IMR-90 (cell line): ENCODE measurements around the gene IL1B. TPM values are rescaled to one million over a fixed set of nuclear protein-coding genes. Genes with fewer than 3 reads are reported as not detected.

Source experiments
- ATAC-seq: fragments of 200-7000 bp; cut with Tn5 transposase; 2 replicates; pipeline ENCODE4 v1.9.1; 2020; ENCODE audit warnings: low read depth, mild to moderate bottlenecking, moderate library complexity
- BruUV-seq: library from RNA; stranded (reverse); fragments of 400-500 nt; replicated peaks from 2 replicates; lab custom pipeline; 2021; lab: Mats Ljungman, UMichigan
- CTCF ChIA-PET: fragments of 300-600 bp; formaldehyde crosslinking; extraction: SDS; loops from one replicate; lab custom pipeline; 2021; ENCODE audit warnings: antibody characterized with exemption; lab: Yijun Ruan, JAX
- POLR2A ChIA-PET: fragments of 300-600 bp; sonication (Branson Sonifier 250); formaldehyde crosslinking; loops from one replicate; lab custom pipeline; 2022; ENCODE audit warnings: antibody characterized with exemption; ENCODE audit not compliant: unreplicated experiment; lab: Charles Lee
- DNase-seq: peaks from one replicate; pipeline ENCODE4 v3.0.0; 2013
- H2AFZ ChIP-seq: replicated peaks from 2 replicates; pipeline ENCODE3; 2013; ENCODE audit warnings: low read length, mild to moderate bottlenecking; ENCODE audit not compliant: poor library complexity
- H2AK5ac ChIP-seq: 2 replicates; pipeline ENCODE4 v1.6.1; 2013; ENCODE audit warnings: low read depth, low read length, inconsistent platforms
- H2AK9ac ChIP-seq: replicated peaks from 2 replicates; pipeline ENCODE3; 2013; ENCODE audit warnings: mild to moderate bottlenecking, low read depth, low read length, moderate library complexity; ENCODE audit not compliant: poor library complexity
- H2BK120ac ChIP-seq: 2 replicates; pipeline ENCODE4 v1.6.1; 2013; ENCODE audit warnings: low read depth, low read length, inconsistent platforms
- H2BK15ac ChIP-seq: 3 replicates; pipeline ENCODE4 v1.6.1; 2013; ENCODE audit warnings: low read depth, low read length, inconsistent platforms
- H2BK20ac ChIP-seq: 2 replicates; pipeline ENCODE4 v1.6.1; 2013; ENCODE audit warnings: low read depth, mild to moderate bottlenecking, inconsistent platforms, low read length, moderate library complexity
- H2BK5ac ChIP-seq: 2 replicates; pipeline ENCODE4 v1.6.1; 2013; ENCODE audit warnings: mild to moderate bottlenecking, low read depth, low read length, inconsistent platforms; ENCODE audit not compliant: poor library complexity, severe bottlenecking
- H3K14ac ChIP-seq: replicated peaks from 2 replicates; pipeline ENCODE4 v1.6.1; 2013; ENCODE audit warnings: low read depth, low read length, inconsistent platforms
- H3K18ac ChIP-seq: 2 replicates; pipeline ENCODE4 v1.6.1; 2013; ENCODE audit warnings: low read depth, low read length, control low read depth
- H3K23ac ChIP-seq: 2 replicates; pipeline ENCODE4 v1.6.1; 2013; ENCODE audit warnings: low read depth, low read length, inconsistent platforms
- H3K27ac ChIP-seq: 2 replicates; pipeline ENCODE4 v1.5.1; 2013; ENCODE audit warnings: mild to moderate bottlenecking, control low read depth, low read length; ENCODE audit not compliant: insufficient read depth
- H3K27me3 ChIP-seq: 2 replicates; pipeline ENCODE4 v1.6.1; 2013; ENCODE audit warnings: low read length; ENCODE audit not compliant: control insufficient read depth, insufficient read depth
- H3K36me3 ChIP-seq: 2 replicates; pipeline ENCODE4 v1.6.1; 2013; ENCODE audit warnings: low read length, mixed read lengths; ENCODE audit not compliant: control insufficient read depth, insufficient read depth
- H3K4ac ChIP-seq: 2 replicates; pipeline ENCODE4 v1.6.1; 2013; ENCODE audit warnings: low read depth, low read length, inconsistent platforms
- H3K4me1 ChIP-seq: 2 replicates; pipeline ENCODE4 v1.6.1; 2013; ENCODE audit warnings: low read length, mixed read lengths; ENCODE audit not compliant: control insufficient read depth, insufficient read depth
- H3K4me2 ChIP-seq: 2 replicates; pipeline ENCODE4 v1.6.1; 2013; ENCODE audit warnings: low read depth, mild to moderate bottlenecking, control low read depth, low read length, moderate library complexity
- H3K4me3 ChIP-seq: 2 replicates; pipeline ENCODE4 v1.5.1; 2013; ENCODE audit warnings: low read depth, mild to moderate bottlenecking, control low read depth, low read length, moderate library complexity; ENCODE audit not compliant: insufficient read depth
- H3K56ac ChIP-seq: 2 replicates; pipeline ENCODE4 v1.6.1; 2013; ENCODE audit warnings: low read length, inconsistent platforms; ENCODE audit not compliant: insufficient read depth; ENCODE audit errors: extremely low read depth
- H3K79me1 ChIP-seq, 2 experiments: 2 replicates each; pipeline ENCODE4 v1.6.1; 2013; ENCODE audit warnings: low read length in 2 of 2, inconsistent platforms in 1 of 2, low read depth in 1 of 2
- H3K9ac ChIP-seq: 2 replicates; pipeline ENCODE4 v1.6.1; 2013; ENCODE audit warnings: low read depth, low read length, control low read depth
- H3K9me1 ChIP-seq: 2 replicates; pipeline ENCODE4 v1.6.1; 2013; ENCODE audit warnings: low read length, inconsistent platforms; ENCODE audit not compliant: insufficient read depth
- H3K9me3 ChIP-seq: 2 replicates; pipeline ENCODE4 v1.6.1; 2013; ENCODE audit warnings: low read length; ENCODE audit not compliant: control insufficient read depth, insufficient read depth
- H4K20me1 ChIP-seq: 2 replicates; pipeline ENCODE4 v1.6.1; 2013; ENCODE audit warnings: low read length, inconsistent platforms; ENCODE audit not compliant: insufficient read depth
- H4K5ac ChIP-seq: 2 replicates; pipeline ENCODE4 v1.6.1; 2013; ENCODE audit warnings: mild to moderate bottlenecking, low read depth, low read length, control low read depth
- H4K8ac ChIP-seq, 2 experiments: 2 replicates each; pipeline ENCODE4 v1.6.1; 2013; ENCODE audit warnings: low read depth in 2 of 2, low read length in 2 of 2, control low read depth in 1 of 2, inconsistent platforms in 1 of 2
- H4K91ac ChIP-seq: 2 replicates; pipeline ENCODE4 v1.6.1; 2013; ENCODE audit warnings: low read depth, low read length, inconsistent platforms; ENCODE audit not compliant: insufficient read depth
- BHLHE40 ChIP-seq: fragments of 150-350 bp; IDR thresholded peaks from 2 replicates; pipeline ENCODE4 v1.6.1; 2016; ENCODE audit warnings: mild to moderate bottlenecking, low read depth, low read length
- CEBPB ChIP-seq: IDR thresholded peaks from 2 replicates; pipeline ENCODE4 v1.6.1; 2012; ENCODE audit warnings: low read depth, low read length, improper control_type of control experiment
- CHD1 ChIP-seq: IDR thresholded peaks from 2 replicates; pipeline ENCODE4 v1.6.1; 2012; ENCODE audit warnings: low read depth, low read length, improper control_type of control experiment
- FOS ChIP-seq: fragments of 150-350 bp; IDR thresholded peaks from 2 replicates; pipeline ENCODE4 v1.6.1; 2016; ENCODE audit warnings: low read depth, low read length
- MAFK ChIP-seq: IDR thresholded peaks from 2 replicates; pipeline ENCODE4 v1.6.1; 2012; ENCODE audit warnings: low read depth, low read length, improper control_type of control experiment
- MAZ ChIP-seq: IDR thresholded peaks from 2 replicates; pipeline ENCODE4 v1.6.1; 2012; ENCODE audit warnings: low read depth, mild to moderate bottlenecking, low read length, improper control_type of control experiment, moderate library complexity, borderline replicate concordance
- MXI1 ChIP-seq: IDR thresholded peaks from 2 replicates; pipeline ENCODE4 v1.6.1; 2012; ENCODE audit warnings: low read depth, mild to moderate bottlenecking, low read length, moderate library complexity, borderline replicate concordance
- NFE2L2 ChIP-seq: fragments of 150-350 bp; IDR thresholded peaks from 2 replicates; pipeline ENCODE4 v1.6.1; 2016; ENCODE audit warnings: low read depth, mild to moderate bottlenecking, low read length
- POLR2A ChIP-seq: IDR thresholded peaks from 2 replicates; pipeline ENCODE4 v1.6.1; 2012; ENCODE audit warnings: mild to moderate bottlenecking, low read depth, low read length
- RAD21 ChIP-seq: IDR thresholded peaks from 2 replicates; pipeline ENCODE4 v1.6.1; 2012; ENCODE audit warnings: low read length, improper control_type of control experiment
- RCOR1 ChIP-seq: IDR thresholded peaks from 2 replicates; pipeline ENCODE4 v1.6.1; 2012; ENCODE audit warnings: mild to moderate bottlenecking, low read length, improper control_type of control experiment; ENCODE audit not compliant: insufficient replicate concordance
- RFX5 ChIP-seq: IDR thresholded peaks from 2 replicates; pipeline ENCODE4 v1.8.0; 2012; ENCODE audit warnings: low read depth, mild to moderate bottlenecking, low read length, moderate library complexity
- SMC3 ChIP-seq: fragments of 150-350 bp; IDR thresholded peaks from 2 replicates; pipeline ENCODE4 v1.6.1; 2016; ENCODE audit warnings: low read depth, mild to moderate bottlenecking, antibody characterized with exemption, low read length, moderate library complexity
- WGBS, 2 experiments: methylation state at CpG; one replicate each; pipeline versions ENCODE4 v1.1.5 to v1.1.7; 2013; ENCODE audit warnings: missing lambda C conversion rate in 2 of 2; ENCODE audit not compliant: insufficient read length in 1 of 2; ENCODE audit errors: extremely low coverage in 2 of 2; 5-methylcytosine and 5-hydroxymethylcytosine counted together
- dilution Hi-C: fragments of 300-500 bp; cut with HindIII; formaldehyde crosslinking; loops from one replicate; pipeline ENCODE4 v1.14.3; 2018; ENCODE audit warnings: low sequenced_read_pairs; ENCODE audit not compliant: unreplicated experiment
- in situ Hi-C: fragments of 300-500 bp; cut with MboI; formaldehyde crosslinking; loops from 3 replicates; pipeline ENCODE4 v1.14.3; 2019; ENCODE audit warnings: low sequenced_read_pairs, inconsistent platforms, mixed read lengths
- intact Hi-C: fragments of 100-400 bp; cut with micrococcal nuclease; formaldehyde crosslinking; loops from 2 replicates; pipeline ENCODE4 v1.10.0; 2022
- polyA plus RNA-seq, 3 experiments: library from polyadenylated mRNA; depleted of rRNA; stranded (reverse); fragments of >200 nt; gene quantifications; 2 replicates each; pipeline ENCODE4 v1.2.3, GENCODE V29; 2012; ENCODE audit warnings: low replicate concordance in 1 of 3
- total RNA-seq: library from RNA; depleted of rRNA; stranded (reverse); fragments of >200 nt; gene quantifications from 2 replicates; pipeline ENCODE4 v1.2.3, GENCODE V29; 2012
- TF ChIP-seq, protein P1 (sequence below): conservative IDR thresholded peaks from 2 replicates; pipeline ENCODE4 v1.5.1; 2012; ENCODE audit warnings: mild to moderate bottlenecking, low read depth, low read length, improper control_type of control experiment
- TF ChIP-seq, protein P2 (sequence below): fragments of 150-350 bp; IDR thresholded peaks from 2 replicates; pipeline ENCODE4 v1.6.1; 2017; ENCODE audit warnings: mild to moderate bottlenecking, antibody characterized with exemption, low read length, low read depth
- TF ChIP-seq, protein P3 (sequence below): fragments of 150-350 bp; IDR thresholded peaks from 2 replicates; pipeline ENCODE4 v1.6.1; 2016; ENCODE audit warnings: low read depth, mild to moderate bottlenecking, low read length, moderate library complexity, borderline replicate concordance

IL1B gene
- total and polyA plus RNA-seq, 2 of the 4 experiments (the other 2 are of a cell fraction) = 3.0 to 4.4 TPM

DNA sequence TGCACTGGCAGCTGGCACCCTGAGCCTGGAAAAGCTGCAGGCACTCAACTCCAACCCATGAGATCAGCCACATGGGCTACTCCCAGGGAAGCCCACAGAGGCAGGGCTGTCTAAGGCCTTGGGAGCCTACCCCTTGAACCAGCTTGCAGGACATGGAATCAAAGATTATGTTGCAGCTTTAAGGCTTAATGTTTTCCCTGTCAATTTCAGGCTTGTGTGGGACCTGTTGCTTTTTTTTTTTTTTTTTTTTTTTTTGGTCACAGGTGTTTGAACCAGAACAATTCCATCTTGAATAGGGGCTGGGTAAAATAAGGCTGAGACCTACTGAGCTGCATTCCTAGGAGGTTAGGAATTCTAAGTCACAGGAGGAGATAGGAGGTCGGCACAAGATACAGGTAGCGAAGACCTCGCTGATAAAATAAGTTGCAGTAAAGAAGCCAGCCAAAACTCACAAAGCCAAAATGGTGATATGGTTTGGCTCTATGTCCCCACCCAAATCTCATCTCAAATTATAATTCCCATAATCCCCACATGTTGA lies 44.8 kb downstream of the IL1B start:
- Histone ChIP-seq H2BK5ac (no peak overlapping the region), H3K4me3 (no peak overlapping the region), H3K79me1 (0 out of 4 replicates have a peak, but pooled peaks cover 0 to 3% of the 10 kb centered on the region in 2 experiments), H2BK15ac (no peak overlapping the region), H3K4me2 (no peak overlapping the region), H3K56ac (no peak overlapping the region), H3K4ac (no peak overlapping the region), H2BK20ac (no peak overlapping the region), H3K36me3 (no peaks in the 10 kb centered on the region), H4K8ac (no peak overlapping the region), H3K27ac (no peak overlapping the region), H2BK120ac (no peak overlapping the region), H4K91ac (no peak overlapping the region), H2AFZ (no peak overlapping the region), H2AK5ac (no peak overlapping the region), H4K20me1 (no peaks in the 10 kb centered on the region), H3K9ac (no peak overlapping the region), H3K9me1 (peaks cover 8% of the 10 kb centered on the region), H3K23ac (no peak overlapping the region), H3K14ac (no peak overlapping the region), H2AK9ac (no peak overlapping the region), H4K5ac (no peak overlapping the region), H3K27me3 (no peaks in the 10 kb centered on the region), H3K18ac (no peak overlapping the region), H3K9me3 (peaks cover 6% of the 10 kb centered on the region), H3K4me1 (peaks cover 5% of the 10 kb centered on the region; the same call in 1 of the 2 replicates)
- POLR2A ChIA-PET = no interaction called here
- TF ChIP-seq CHD1 (no peak), MAZ (no peak), FOS (no peak), MAFK (no peak), RFX5 (no peak), POLR2A (no peak), CEBPB (no peak), RCOR1 (no peak), BHLHE40 (no peak), RAD21 (no peak), SMC3 (no peak), NFE2L2 (no peak), MXI1 (no peak)
- TF ChIP-seq, protein P1, sequence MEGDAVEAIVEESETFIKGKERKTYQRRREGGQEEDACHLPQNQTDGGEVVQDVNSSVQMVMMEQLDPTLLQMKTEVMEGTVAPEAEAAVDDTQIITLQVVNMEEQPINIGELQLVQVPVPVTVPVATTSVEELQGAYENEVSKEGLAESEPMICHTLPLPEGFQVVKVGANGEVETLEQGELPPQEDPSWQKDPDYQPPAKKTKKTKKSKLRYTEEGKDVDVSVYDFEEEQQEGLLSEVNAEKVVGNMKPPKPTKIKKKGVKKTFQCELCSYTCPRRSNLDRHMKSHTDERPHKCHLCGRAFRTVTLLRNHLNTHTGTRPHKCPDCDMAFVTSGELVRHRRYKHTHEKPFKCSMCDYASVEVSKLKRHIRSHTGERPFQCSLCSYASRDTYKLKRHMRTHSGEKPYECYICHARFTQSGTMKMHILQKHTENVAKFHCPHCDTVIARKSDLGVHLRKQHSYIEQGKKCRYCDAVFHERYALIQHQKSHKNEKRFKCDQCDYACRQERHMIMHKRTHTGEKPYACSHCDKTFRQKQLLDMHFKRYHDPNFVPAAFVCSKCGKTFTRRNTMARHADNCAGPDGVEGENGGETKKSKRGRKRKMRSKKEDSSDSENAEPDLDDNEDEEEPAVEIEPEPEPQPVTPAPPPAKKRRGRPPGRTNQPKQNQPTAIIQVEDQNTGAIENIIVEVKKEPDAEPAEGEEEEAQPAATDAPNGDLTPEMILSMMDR = no peak
- TF ChIP-seq, protein P2, sequence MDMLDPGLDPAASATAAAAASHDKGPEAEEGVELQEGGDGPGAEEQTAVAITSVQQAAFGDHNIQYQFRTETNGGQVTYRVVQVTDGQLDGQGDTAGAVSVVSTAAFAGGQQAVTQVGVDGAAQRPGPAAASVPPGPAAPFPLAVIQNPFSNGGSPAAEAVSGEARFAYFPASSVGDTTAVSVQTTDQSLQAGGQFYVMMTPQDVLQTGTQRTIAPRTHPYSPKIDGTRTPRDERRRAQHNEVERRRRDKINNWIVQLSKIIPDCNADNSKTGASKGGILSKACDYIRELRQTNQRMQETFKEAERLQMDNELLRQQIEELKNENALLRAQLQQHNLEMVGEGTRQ = no peak
- TF ChIP-seq, protein P3, sequence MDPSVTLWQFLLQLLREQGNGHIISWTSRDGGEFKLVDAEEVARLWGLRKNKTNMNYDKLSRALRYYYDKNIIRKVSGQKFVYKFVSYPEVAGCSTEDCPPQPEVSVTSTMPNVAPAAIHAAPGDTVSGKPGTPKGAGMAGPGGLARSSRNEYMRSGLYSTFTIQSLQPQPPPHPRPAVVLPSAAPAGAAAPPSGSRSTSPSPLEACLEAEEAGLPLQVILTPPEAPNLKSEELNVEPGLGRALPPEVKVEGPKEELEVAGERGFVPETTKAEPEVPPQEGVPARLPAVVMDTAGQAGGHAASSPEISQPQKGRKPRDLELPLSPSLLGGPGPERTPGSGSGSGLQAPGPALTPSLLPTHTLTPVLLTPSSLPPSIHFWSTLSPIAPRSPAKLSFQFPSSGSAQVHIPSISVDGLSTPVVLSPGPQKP = no peak
- no TSS peak for BruUV-seq
- no peak for ATAC-seq
- in situ Hi-C loops (no loop called here), dilution Hi-C loops (no loop called here), intact Hi-C loops (no loop called here)
- no CpG with 5 or more reads among the region's 3 CpGs for WGBS, 2 experiments
- CTCF ChIA-PET = no interaction called here
- no peak for DNase-seq
